ENCODE results near the gene SYNE2. TPM values are rescaled to one million over a fixed set of nuclear protein-coding genes. Genes with fewer than 3 reads are reported as not detected.

The SYNE2 gene
- total and polyA plus RNA-seq, 2 donors (not counting 3 experiments of a cell fraction or from before 2014, with no cell fraction given) = 16.0 to 53.7 TPM

- BruUV-seq (replicated peaks) = no TSS peak
- Histone ChIP-seq H3K9ac (replicated peaks; ENCODE audit: extremely low read depth, insufficient read depth, low read length) (no peak overlapping the region), H3K36me3 (ENCODE audit: control insufficient read depth in 2 of 2, extremely low read depth in 1 of 2, insufficient read depth in 2 of 2, low read length in 2 of 2) (no peaks in the 10 kb centered on the region), H4K20me1 (replicated peaks; ENCODE audit: control insufficient read depth, extremely low read depth, insufficient read depth, low read length) (no peaks in the 10 kb centered on the region), H3K9me3 (replicated peaks; ENCODE audit: control insufficient read depth, insufficient read depth, low read length) (no peaks in the 10 kb centered on the region), H3K9me1 (replicated peaks; ENCODE audit: control insufficient read depth, extremely low read depth, insufficient read depth, low read length) (no peaks in the 10 kb centered on the region), H3K27me3 (ENCODE audit: control insufficient read depth in 2 of 2, insufficient read depth in 2 of 2, low read length in 2 of 2) (no peaks in the 10 kb centered on the region), H2AFZ (ENCODE audit: low read depth, low read length) (no peak overlapping the region), H3K4me3 (replicated peaks in 1 of 3; ENCODE audit: insufficient read depth in 1 of 3, low read depth in 1 of 3, low read length in 3 of 3) (no peak overlapping the region), H3K27ac (ENCODE audit: insufficient read depth, low read depth, low read length) (no peak overlapping the region), H3K4me2 (ENCODE audit: insufficient read depth, low read length) (no peak overlapping the region), H3K4me1 (ENCODE audit: control insufficient read depth, extremely low read depth, insufficient read depth, low read length) (peaks cover 10% of the 10 kb centered on the region), H3K79me2 (ENCODE audit: control insufficient read depth, insufficient read depth, low read length) (peaks cover 13% of the 10 kb centered on the region)
- dilution Hi-C loops (cut with MboI; ENCODE audit: extremely low pct_ligation_motif_present, low sequenced_read_pairs) (no loop called here), intact Hi-C loops (cut with micrococcal nuclease) (loop anchor here (10.0 kb wide), 2 partner anchors 140 to 530 kb away; partner anchors contain the start of gene MTHFD1)
- no peak for TF ChIP-seq POLR2A (IDR thresholded peaks at IDR 0.05; ENCODE audit: low read depth, low read length)
- TF ChIP-seq, protein P1, sequence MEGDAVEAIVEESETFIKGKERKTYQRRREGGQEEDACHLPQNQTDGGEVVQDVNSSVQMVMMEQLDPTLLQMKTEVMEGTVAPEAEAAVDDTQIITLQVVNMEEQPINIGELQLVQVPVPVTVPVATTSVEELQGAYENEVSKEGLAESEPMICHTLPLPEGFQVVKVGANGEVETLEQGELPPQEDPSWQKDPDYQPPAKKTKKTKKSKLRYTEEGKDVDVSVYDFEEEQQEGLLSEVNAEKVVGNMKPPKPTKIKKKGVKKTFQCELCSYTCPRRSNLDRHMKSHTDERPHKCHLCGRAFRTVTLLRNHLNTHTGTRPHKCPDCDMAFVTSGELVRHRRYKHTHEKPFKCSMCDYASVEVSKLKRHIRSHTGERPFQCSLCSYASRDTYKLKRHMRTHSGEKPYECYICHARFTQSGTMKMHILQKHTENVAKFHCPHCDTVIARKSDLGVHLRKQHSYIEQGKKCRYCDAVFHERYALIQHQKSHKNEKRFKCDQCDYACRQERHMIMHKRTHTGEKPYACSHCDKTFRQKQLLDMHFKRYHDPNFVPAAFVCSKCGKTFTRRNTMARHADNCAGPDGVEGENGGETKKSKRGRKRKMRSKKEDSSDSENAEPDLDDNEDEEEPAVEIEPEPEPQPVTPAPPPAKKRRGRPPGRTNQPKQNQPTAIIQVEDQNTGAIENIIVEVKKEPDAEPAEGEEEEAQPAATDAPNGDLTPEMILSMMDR (IDR thresholded peaks at IDR 0.05; ENCODE audit: extremely low read depth in 1 of 2, insufficient read depth in 1 of 2, low read depth in 1 of 2, low read length in 2 of 2) = no peak
- no peak for TF ChIP-seq MAX (IDR thresholded peaks at IDR 0.05; ENCODE audit: insufficient read depth, insufficient read length)
- TF ChIP-seq JUN (IDR thresholded peaks at IDR 0.05; ENCODE audit: borderline replicate concordance, insufficient read depth, insufficient read length, low read depth) = no peak
- TF ChIP-seq EZH2 (IDR thresholded peaks at IDR 0.05; ENCODE audit: borderline replicate concordance, low read depth, low read length, severe bottlenecking) = no peak
- no peak for TF ChIP-seq FOS (IDR thresholded peaks at IDR 0.05; ENCODE audit: borderline replicate concordance, insufficient read depth, low read length)
- no peak for TF ChIP-seq MYC (IDR thresholded peaks at IDR 0.05; ENCODE audit: low read depth, low read length)
- TF ChIP-seq GATA2 (IDR thresholded peaks at IDR 0.05; ENCODE audit: insufficient read depth, insufficient read length, low read depth, low read length) = no peak
- no peak for TF ChIP-seq POLR2AphosphoS5 (IDR thresholded peaks at IDR 0.05; ENCODE audit: insufficient read depth, low read depth, low read length)
- ChIA-PET POLR2A (no interaction called here), CTCF (interaction anchor here (2.9 kb wide), 1 partner anchor 448 kb away, joined by 12 read pairs; no protein-coding TSS in a partner anchor)
- DNase-seq (ENCODE audit: low read depth, low spot score) (no peak), FAIRE-seq (no peak)
Measured at GRCh38 chr14:63855281-63855680, 2.5 kb downstream of the SYNE2 start.

Measured in endothelial cell of umbilical vein (primary cell).